Measurements from ENCODE around the gene NOBOX. TPM values are rescaled to one million over a fixed set of nuclear protein-coding genes. Genes with fewer than 3 reads are reported as not detected.

The NOBOX gene
- total RNA-seq (0.07 TPM in 1 of 2 replicates, not detected in the other), polyA plus RNA-seq (0.54 TPM in 1 of 2 replicates, not detected in the other)

GRCh38 chr7:144403649-144404061 lies at the start of gene NOBOX:
TSS of gene NOBOX (minus strand) at chr7:144403693.
- DNase-seq (ENCODE audit: low spot score) = no peak

GRCh38 chr7:144452064-144452463 lies 48.6 kb upstream of the NOBOX start:
- no peaks in the 10 kb centered on the region for H3K79me2 ChIP-seq
- no peak for TF ChIP-seq EZH2 (IDR thresholded peaks at IDR 0.05; ENCODE audit: borderline replicate concordance)
- TF ChIP-seq CTCF (IDR thresholded peaks at IDR 0.05; ENCODE audit: poor library complexity) = no peak
- TF ChIP-seq EZH2phosphoT487 (IDR thresholded peaks at IDR 0.05; ENCODE audit: low read depth, severe bottlenecking, unreplicated experiment) = no peak
- 88% methylated on average over 5 of the region's 5 CpGs for WGBS (ENCODE audit: low lambda C conversion rate, missing lambda C conversion rate)
- H3K4me2 ChIP-seq = no peak overlapping the region
- H3K9me3 ChIP-seq (ENCODE audit: low read depth) = no peaks in the 10 kb centered on the region
- H4K20me1 ChIP-seq (ENCODE audit: insufficient read depth, poor library complexity, severe bottlenecking) = no peaks in the 10 kb centered on the region
- no peaks in the 10 kb centered on the region for H3K9me2 ChIP-seq (replicated peaks; ENCODE audit: insufficient read depth)
- no peak overlapping the region for H2AFZ ChIP-seq
- no peaks in the 10 kb centered on the region for H3K4me1 ChIP-seq (ENCODE audit: insufficient read depth)
- no peak for DNase-seq (ENCODE audit: low spot score)
- no peak overlapping the region for H3K27ac ChIP-seq
- no peaks in the 10 kb centered on the region for H3K36me3 ChIP-seq (replicated peaks; ENCODE audit: insufficient read depth, low read depth)
- no peak overlapping the region for H3K4me3 ChIP-seq
- H3K27me3 ChIP-seq = no peaks in the 10 kb centered on the region

More at GRCh38 chr7:144403649-144404061, at the start of gene NOBOX:
- Histone ChIP-seq H2AFZ (no peak within 1 kb of the TSS), H3K36me3 (replicated peaks; ENCODE audit: insufficient read depth, low read depth) (no peaks in the 10 kb centered on the region), H4K20me1 (ENCODE audit: insufficient read depth, poor library complexity, severe bottlenecking) (no peaks in the 10 kb centered on the region), H3K9me2 (replicated peaks; ENCODE audit: insufficient read depth) (no peaks in the 10 kb centered on the region), H3K27ac (no peak within 1 kb of the TSS), H3K27me3 (no peaks in the 10 kb centered on the region), H3K4me1 (ENCODE audit: insufficient read depth) (peaks cover 6% of the 10 kb centered on the region), H3K9me3 (ENCODE audit: low read depth) (no peaks in the 10 kb centered on the region), H3K4me3 (no peak within 1 kb of the TSS), H3K79me2 (no peaks in the 10 kb centered on the region), H3K4me2 (no peak within 1 kb of the TSS)
- TF ChIP-seq EZH2phosphoT487 (IDR thresholded peaks at IDR 0.05; ENCODE audit: low read depth, severe bottlenecking, unreplicated experiment) (no peak), EZH2 (IDR thresholded peaks at IDR 0.05; ENCODE audit: borderline replicate concordance) (no peak)
- 97% methylated on average over 13 of the region's 39 CpGs for WGBS (ENCODE audit: low lambda C conversion rate, missing lambda C conversion rate)

- H3K4me1 ChIP-seq (ENCODE audit: insufficient read depth) = no peaks in the 10 kb centered on the region
- WGBS (ENCODE audit: low lambda C conversion rate, missing lambda C conversion rate) = 71% methylated on average over 1 of the region's 1 CpG
- no peaks in the 10 kb centered on the region for H3K36me3 ChIP-seq (replicated peaks; ENCODE audit: insufficient read depth, low read depth)
- H3K9me2 ChIP-seq (replicated peaks; ENCODE audit: insufficient read depth) = no peaks in the 10 kb centered on the region
- no peak overlapping the region for H3K4me2 ChIP-seq
- H3K79me2 ChIP-seq = no peaks in the 10 kb centered on the region
- no peaks in the 10 kb centered on the region for H3K9me3 ChIP-seq (ENCODE audit: low read depth)
- no peak for DNase-seq (ENCODE audit: low spot score)
- no peaks in the 10 kb centered on the region for H4K20me1 ChIP-seq (ENCODE audit: insufficient read depth, poor library complexity, severe bottlenecking)
- H2AFZ ChIP-seq = no peak overlapping the region
- H3K27ac ChIP-seq = no peak overlapping the region
- H3K4me3 ChIP-seq = no peak overlapping the region
- no peaks in the 10 kb centered on the region for H3K27me3 ChIP-seq
- no peak for TF ChIP-seq CTCF (IDR thresholded peaks at IDR 0.05; ENCODE audit: poor library complexity)
- no peak for TF ChIP-seq EZH2 (IDR thresholded peaks at IDR 0.05; ENCODE audit: borderline replicate concordance)
- no peak for TF ChIP-seq EZH2phosphoT487 (IDR thresholded peaks at IDR 0.05; ENCODE audit: low read depth, severe bottlenecking, unreplicated experiment)
These were observed 42.1 kb upstream of the NOBOX start for GRCh38 chr7:144445590-144445989.

- DNase-seq (ENCODE audit: low spot score) = peak; percentile 23
- no peaks in the 10 kb centered on the region for H3K9me3 ChIP-seq (ENCODE audit: low read depth)
- 28% methylated on average over 5 of the region's 5 CpGs for WGBS (ENCODE audit: low lambda C conversion rate, missing lambda C conversion rate)
These were observed 36.3 kb upstream of the NOBOX start for GRCh38 chr7:144439717-144440205.

More at GRCh38 chr7:144439717-144440205, 36.3 kb upstream of the NOBOX start:
- Histone ChIP-seq H3K36me3 (replicated peaks; ENCODE audit: insufficient read depth, low read depth) (no peaks in the 10 kb centered on the region), H3K27ac (no peak overlapping the region), H4K20me1 (ENCODE audit: insufficient read depth, poor library complexity, severe bottlenecking) (no peaks in the 10 kb centered on the region), H3K4me2 (no peak overlapping the region), H2AFZ (no peak overlapping the region), H3K4me3 (no peak overlapping the region), H3K4me1 (ENCODE audit: insufficient read depth) (peaks cover 9% of the 10 kb centered on the region), H3K79me2 (no peaks in the 10 kb centered on the region), H3K27me3 (no peaks in the 10 kb centered on the region), H3K9me2 (replicated peaks; ENCODE audit: insufficient read depth) (no peaks in the 10 kb centered on the region)
- TF ChIP-seq CTCF (IDR thresholded peaks at IDR 0.05; ENCODE audit: poor library complexity) = no peak
- TF ChIP-seq EZH2 (IDR thresholded peaks at IDR 0.05; ENCODE audit: borderline replicate concordance) = no peak
- no peak for TF ChIP-seq EZH2phosphoT487 (IDR thresholded peaks at IDR 0.05; ENCODE audit: low read depth, severe bottlenecking, unreplicated experiment)
